GM21447 (cell line): ENCODE measurements around the gene SLC43A3.
"Not testable (repeated sequence)": the region's sequence is repeated elsewhere in the genome, so short reads cannot be mapped to it uniquely, and the experiment has no call there.

Source experiments
- ATAC-seq: cut with Tn5 transposase; IDR thresholded peaks from one replicate; pipeline ENCODE4 v1.9.1; 2021; ENCODE audit not compliant: unreplicated experiment

SLC43A3 gene

GRCh38 chr11:57361420-57361819 lies 65.5 kb downstream of the SLC43A3 start:
- ATAC-seq, result not testable (repeated sequence)

- no peak for ATAC-seq
These were observed 65.9 kb downstream of the SLC43A3 start for GRCh38 chr11:57360991-57361390.

GRCh38 chr11:57359896-57360690 lies 66.8 kb downstream of the SLC43A3 start:
- ATAC-seq, result no peak

- no peak for ATAC-seq
These were observed 67.5 kb downstream of the SLC43A3 start for GRCh38 chr11:57359396-57359795.

GRCh38 chr11:57358991-57359390 lies 67.9 kb downstream of the SLC43A3 start:
- no peak for ATAC-seq

GRCh38 chr11:57358543-57358961 lies 68.4 kb downstream of the SLC43A3 start:
- ATAC-seq, result no peak

GRCh38 chr11:57357856-57358255 lies 69.1 kb downstream of the SLC43A3 start:
- ATAC-seq, result no peak

- no peak for ATAC-seq
These were observed 69.6 kb downstream of the SLC43A3 start for GRCh38 chr11:57357310-57357709.
